GM19468 (cell line): ENCODE measurements around the gene CD74.

Source experiments
- ATAC-seq: cut with Tn5 transposase; IDR thresholded peaks from one replicate; pipeline ENCODE4 v1.9.1; 2021; ENCODE audit warnings: mild to moderate bottlenecking, moderate library complexity, moderate number of reproducible peaks; ENCODE audit not compliant: unreplicated experiment; ENCODE audit errors: extremely low read depth

Gene CD74

GRCh38 chr5:150398722-150399523 is 13.8 kb downstream of the CD74 start:
- ATAC-seq = no peak

- no peak for ATAC-seq
These were observed 14.7 kb downstream of the CD74 start for GRCh38 chr5:150397782-150398721.

- no peak for ATAC-seq
These were observed 15.4 kb downstream of the CD74 start for GRCh38 chr5:150397146-150397781.

GRCh38 chr5:150396267-150396666 is 16.4 kb downstream of the CD74 start:
- ATAC-seq = no peak

- no peak for ATAC-seq
These were observed 17.1 kb downstream of the CD74 start for GRCh38 chr5:150395688-150395975.

GRCh38 chr5:150394912-150395687 is 17.6 kb downstream of the CD74 start:
- no peak for ATAC-seq

GRCh38 chr5:150394131-150394530 is 18.6 kb downstream of the CD74 start:
- no peak for ATAC-seq

GRCh38 chr5:150393096-150393645 is 19.5 kb downstream of the CD74 start:
- ATAC-seq = no peak

- no peak for ATAC-seq
These were observed 20.0 kb downstream of the CD74 start for GRCh38 chr5:150392680-150393079.

- ATAC-seq = no peak
These were observed 20.7 kb downstream of the CD74 start for GRCh38 chr5:150391986-150392385.

- ATAC-seq = no peak
These were observed 21.5 kb downstream of the CD74 start for GRCh38 chr5:150391064-150391834.

- ATAC-seq = no peak
These were observed 23.0 kb downstream of the CD74 start for GRCh38 chr5:150389531-150390266.

GRCh38 chr5:150386024-150386855 is 26.5 kb downstream of the CD74 start:
- ATAC-seq = no peak

GRCh38 chr5:150384701-150385100 is 28.0 kb downstream of the CD74 start:
- no peak for ATAC-seq

- ATAC-seq = no peak
These were observed 34.6 kb downstream of the CD74 start for GRCh38 chr5:150377964-150378694.

GRCh38 chr5:150376799-150377771 is 35.6 kb downstream of the CD74 start:
- no peak for ATAC-seq
